DND-41 (cell line): ENCODE results near the gene LTB.
"Not testable (repeated sequence)": the region's sequence is repeated elsewhere in the genome, so short reads cannot be mapped to it uniquely, and the experiment has no call there.

Experiments used
- ATAC-seq: fragments of 200-7000 bp; cut with Tn5 transposase; 3 replicates; pipeline ENCODE4 v1.9.1; 2021; ENCODE audit warnings: low read depth; ENCODE audit not compliant: insufficient read depth
- DNase-seq: peaks from one replicate; pipeline ENCODE4 v3.0.0-alpha.2; 2020
- H2AFZ ChIP-seq: 2 replicates; pipeline ENCODE4 v1.6.0; 2012; ENCODE audit warnings: low read depth, low read length
- H3K27ac ChIP-seq: 2 replicates; pipeline ENCODE4 v1.5.1; 2012; ENCODE audit warnings: low read length, inconsistent platforms
- H3K27me3 ChIP-seq: fragments of 200-600 bp; sonication (generic); 2 replicates; pipeline ENCODE4 v1.6.0; 2012; ENCODE audit warnings: low read length, mild to moderate bottlenecking, inconsistent platforms; ENCODE audit not compliant: insufficient read depth, poor library complexity
- H3K36me3 ChIP-seq: 2 replicates; pipeline ENCODE4 v1.5.1; 2012; ENCODE audit warnings: low read length, inconsistent platforms; ENCODE audit not compliant: insufficient read depth
- H3K4me1 ChIP-seq: 2 replicates; pipeline ENCODE4 v1.5.1; 2012; ENCODE audit warnings: mild to moderate bottlenecking, low read length; ENCODE audit not compliant: insufficient read depth
- H3K4me2 ChIP-seq: 2 replicates; pipeline ENCODE4 v1.6.0; 2012; ENCODE audit warnings: mild to moderate bottlenecking, moderate library complexity, low read length, inconsistent platforms; ENCODE audit not compliant: insufficient read depth
- H3K4me3 ChIP-seq, 2 experiments: fragments of 200-600 bp in 1 of 2; shearing (Covaris generic) in 1 of 2; 2 replicates each; pipeline ENCODE4 v1.5.1; 2012 to 2016; ENCODE audit warnings: inconsistent platforms in 2 of 2, low read length in 2 of 2, mild to moderate bottlenecking in 2 of 2, low read depth in 1 of 2, moderate library complexity in 1 of 2
- H3K79me2 ChIP-seq: 2 replicates; pipeline ENCODE4 v1.6.0; 2012; ENCODE audit warnings: low read length, inconsistent platforms; ENCODE audit not compliant: insufficient read depth
- H3K9ac ChIP-seq: 2 replicates; pipeline ENCODE4 v1.6.0; 2012; ENCODE audit warnings: low read depth, mild to moderate bottlenecking, inconsistent platforms, low read length, moderate library complexity
- H3K9me3 ChIP-seq: 2 replicates; pipeline ENCODE4 v1.5.1; 2012; ENCODE audit warnings: low read length, moderate library complexity, mild to moderate bottlenecking, inconsistent platforms; ENCODE audit not compliant: insufficient read depth, severe bottlenecking
- H4K20me1 ChIP-seq: 2 replicates; pipeline ENCODE4 v1.6.0; 2012; ENCODE audit warnings: low read length; ENCODE audit not compliant: insufficient read depth
- EZH2 ChIP-seq: IDR thresholded peaks from 3 replicates; pipeline ENCODE4 v1.6.1; 2012; ENCODE audit warnings: borderline replicate concordance, low read depth, mild to moderate bottlenecking, moderate library complexity, low read length, inconsistent platforms; ENCODE audit not compliant: severe bottlenecking
- TF ChIP-seq, protein P1 (sequence below): IDR thresholded peaks from 2 replicates; pipeline ENCODE4 v1.5.1; 2012; ENCODE audit warnings: borderline replicate concordance, low read length, moderate library complexity, mild to moderate bottlenecking; ENCODE audit not compliant: poor library complexity, severe bottlenecking; ENCODE audit errors: extremely low read depth

The LTB gene

GRCh38 chr6:31551371-31551770 lies 30.9 kb downstream of the LTB start:
- not testable (repeated sequence) for H2AFZ ChIP-seq, ATAC-seq, H3K27me3 ChIP-seq, H3K4me3 ChIP-seq, H3K4me2 ChIP-seq, H3K27ac ChIP-seq, H3K9me3 ChIP-seq, H4K20me1 ChIP-seq
- Histone ChIP-seq H3K4me1 (peaks cover 32% of the 10 kb centered on the region), H3K36me3 (peaks cover 44% of the 10 kb centered on the region), H3K9ac (0 out of 2 replicates have a peak overlapping the region, but pooled peaks have one; percentile 10), H3K79me2 (peaks cover 40% of the 10 kb centered on the region)
- TF ChIP-seq, protein P1, sequence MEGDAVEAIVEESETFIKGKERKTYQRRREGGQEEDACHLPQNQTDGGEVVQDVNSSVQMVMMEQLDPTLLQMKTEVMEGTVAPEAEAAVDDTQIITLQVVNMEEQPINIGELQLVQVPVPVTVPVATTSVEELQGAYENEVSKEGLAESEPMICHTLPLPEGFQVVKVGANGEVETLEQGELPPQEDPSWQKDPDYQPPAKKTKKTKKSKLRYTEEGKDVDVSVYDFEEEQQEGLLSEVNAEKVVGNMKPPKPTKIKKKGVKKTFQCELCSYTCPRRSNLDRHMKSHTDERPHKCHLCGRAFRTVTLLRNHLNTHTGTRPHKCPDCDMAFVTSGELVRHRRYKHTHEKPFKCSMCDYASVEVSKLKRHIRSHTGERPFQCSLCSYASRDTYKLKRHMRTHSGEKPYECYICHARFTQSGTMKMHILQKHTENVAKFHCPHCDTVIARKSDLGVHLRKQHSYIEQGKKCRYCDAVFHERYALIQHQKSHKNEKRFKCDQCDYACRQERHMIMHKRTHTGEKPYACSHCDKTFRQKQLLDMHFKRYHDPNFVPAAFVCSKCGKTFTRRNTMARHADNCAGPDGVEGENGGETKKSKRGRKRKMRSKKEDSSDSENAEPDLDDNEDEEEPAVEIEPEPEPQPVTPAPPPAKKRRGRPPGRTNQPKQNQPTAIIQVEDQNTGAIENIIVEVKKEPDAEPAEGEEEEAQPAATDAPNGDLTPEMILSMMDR: peak; percentile 51
- peak; percentile 57 for DNase-seq

GRCh38 chr6:31548544-31548873 lies 33.7 kb downstream of the LTB start:
- peaks cover 46% of the 10 kb centered on the region for H3K4me1 ChIP-seq
- no peaks in the 10 kb centered on the region for H3K9me3 ChIP-seq
- TF ChIP-seq, protein P1: no peak
- TF ChIP-seq EZH2: no peak
- H3K4me2 ChIP-seq: peak overlapping the region; percentile 84
- H4K20me1 ChIP-seq: no peaks in the 10 kb centered on the region
- ATAC-seq (no peak), DNase-seq (no peak)
- peak overlapping the region; percentile 67 for H3K9ac ChIP-seq
- H2AFZ ChIP-seq: no peak overlapping the region
- peaks cover 31% of the 10 kb centered on the region for H3K36me3 ChIP-seq
- peak overlapping the region; percentile 41 to 63; a peak in 3 of 4 replicates for H3K4me3 ChIP-seq
- H3K27ac ChIP-seq: peak overlapping the region; percentile 62
- no peaks in the 10 kb centered on the region for H3K27me3 ChIP-seq
- H3K79me2 ChIP-seq: peaks cover 42% of the 10 kb centered on the region

DNA sequence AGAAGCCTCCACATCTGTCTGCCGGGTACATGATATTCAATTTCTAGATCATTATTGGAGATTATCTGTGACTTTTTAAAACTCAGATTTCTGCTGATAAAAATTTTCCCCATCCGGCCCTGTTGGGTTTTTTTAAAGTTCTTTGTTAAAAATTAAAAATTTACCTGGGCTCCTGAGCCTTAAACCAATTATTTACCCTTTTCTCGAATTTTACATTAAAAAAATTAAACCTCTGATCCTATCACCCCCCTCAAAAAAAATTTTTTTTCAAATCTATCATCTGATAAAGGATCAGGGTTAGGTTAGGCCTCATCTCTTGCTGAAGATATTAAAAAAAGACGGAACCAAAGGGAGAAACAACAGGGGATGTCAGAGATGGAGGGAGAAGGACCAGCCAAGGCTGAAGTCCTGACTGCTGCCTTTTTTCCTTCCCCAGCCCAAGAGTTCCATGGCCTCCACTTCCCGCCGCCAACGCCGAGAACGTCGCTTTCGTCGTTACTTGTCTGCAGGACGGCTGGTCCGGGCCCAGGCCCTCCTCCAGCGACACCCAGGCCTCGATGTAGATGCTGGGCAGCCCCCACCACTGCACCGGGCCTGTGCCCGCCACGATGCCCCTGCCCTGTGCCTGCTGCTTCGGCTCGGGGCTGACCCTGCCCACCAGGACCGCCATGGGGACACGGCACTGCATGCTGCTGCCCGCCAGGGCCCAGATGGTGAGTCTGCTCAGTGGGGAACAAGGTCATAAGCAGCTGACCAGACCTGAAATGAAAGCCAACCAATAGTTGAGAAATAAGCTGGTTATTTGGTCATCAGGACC lies 34.3 kb downstream of the LTB start:
- TF ChIP-seq, protein P1: no peak
- no peak for TF ChIP-seq EZH2
- H3K9ac ChIP-seq: peak overlapping the region; percentile 67
- peaks cover 52% of the 10 kb centered on the region for H3K4me1 ChIP-seq
- no peaks in the 10 kb centered on the region for H4K20me1 ChIP-seq
- H3K27me3 ChIP-seq: no peaks in the 10 kb centered on the region
- peak overlapping the region; percentile 41 to 63; a peak in 3 of 4 replicates for H3K4me3 ChIP-seq
- peaks cover 47% of the 10 kb centered on the region for H3K79me2 ChIP-seq
- peak overlapping the region; percentile 75 for H2AFZ ChIP-seq
- ATAC-seq (no peak), DNase-seq (no peak)
- H3K27ac ChIP-seq: peak overlapping the region; percentile 62
- H3K36me3 ChIP-seq: peaks cover 31% of the 10 kb centered on the region
- no peaks in the 10 kb centered on the region for H3K9me3 ChIP-seq
- H3K4me2 ChIP-seq: peak overlapping the region; percentile 84
